8988T (cell line): ENCODE measurements around the gene B3GALT4.
"Not testable (repeated sequence)": the region's sequence is repeated elsewhere in the genome, so short reads cannot be mapped to it uniquely, and the experiment has no call there.

Experiments
- DNase-seq: peaks from one replicate; pipeline ENCODE4 v3.0.0; 2011

The B3GALT4 gene, protein sequence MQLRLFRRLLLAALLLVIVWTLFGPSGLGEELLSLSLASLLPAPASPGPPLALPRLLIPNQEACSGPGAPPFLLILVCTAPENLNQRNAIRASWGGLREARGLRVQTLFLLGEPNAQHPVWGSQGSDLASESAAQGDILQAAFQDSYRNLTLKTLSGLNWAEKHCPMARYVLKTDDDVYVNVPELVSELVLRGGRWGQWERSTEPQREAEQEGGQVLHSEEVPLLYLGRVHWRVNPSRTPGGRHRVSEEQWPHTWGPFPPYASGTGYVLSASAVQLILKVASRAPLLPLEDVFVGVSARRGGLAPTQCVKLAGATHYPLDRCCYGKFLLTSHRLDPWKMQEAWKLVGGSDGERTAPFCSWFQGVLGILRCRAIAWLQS

GRCh38 chr6:33276864-33277662 lies at the start of gene B3GALT4:
B3GALT4 (plus strand) TSS chr6:33277123; CDS start chr6:33277420, 297 bp downstream.
- DNase-seq: peak; percentile 84

GRCh38 chr6:33235221-33235634 lies 41.7 kb upstream of the B3GALT4 start:
- no peak for DNase-seq

DNA sequence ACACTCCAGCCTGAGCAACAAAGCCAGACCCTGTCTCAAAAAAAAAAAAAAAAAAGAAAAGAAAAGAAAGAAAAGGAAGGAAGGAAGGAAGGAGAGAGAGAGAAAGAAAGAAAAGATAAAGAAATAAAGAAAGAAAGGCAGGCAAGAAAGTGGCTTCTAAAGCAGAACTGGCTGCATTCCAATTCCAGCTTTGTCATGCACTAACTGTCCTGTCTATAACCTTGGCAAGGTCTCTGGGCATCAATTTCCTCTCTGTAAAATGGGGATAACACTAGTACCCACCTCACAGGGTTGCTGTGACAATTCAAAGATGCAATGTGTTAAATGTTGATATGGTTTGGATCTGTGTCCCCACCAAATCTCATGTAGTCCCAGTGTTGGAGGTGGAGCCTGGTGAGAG lies 40.6 kb upstream of the B3GALT4 start:
- no peak for DNase-seq

GRCh38 chr6:33236852-33237251 lies 40.1 kb upstream of the B3GALT4 start:
- DNase-seq: no peak

- no peak for DNase-seq
Observed at GRCh38 chr6:33237741-33238140, 39.2 kb upstream of the B3GALT4 start.

- no peak for DNase-seq
Observed at GRCh38 chr6:33241968-33242367, 35.0 kb upstream of the B3GALT4 start.

DNA sequence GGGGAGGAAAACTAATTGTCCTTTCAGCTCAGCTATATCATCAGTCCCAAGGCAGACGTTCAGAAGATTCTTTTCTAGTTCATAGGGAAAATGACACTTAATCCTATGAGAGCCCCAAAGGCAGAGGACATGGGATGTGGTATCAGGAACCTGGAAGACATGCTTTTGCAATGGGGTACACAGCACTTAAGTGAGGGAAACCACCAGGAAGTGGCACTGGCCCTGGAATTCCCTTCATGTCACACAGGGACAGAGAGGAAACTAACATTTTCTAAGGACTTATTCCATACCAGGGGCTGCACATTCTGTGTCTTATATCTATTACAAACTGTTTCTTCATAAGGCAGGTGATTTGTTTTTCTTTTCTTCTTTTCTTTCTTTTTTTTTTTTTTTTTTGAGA lies 33.4 kb upstream of the B3GALT4 start:
- no peak for DNase-seq

DNA sequence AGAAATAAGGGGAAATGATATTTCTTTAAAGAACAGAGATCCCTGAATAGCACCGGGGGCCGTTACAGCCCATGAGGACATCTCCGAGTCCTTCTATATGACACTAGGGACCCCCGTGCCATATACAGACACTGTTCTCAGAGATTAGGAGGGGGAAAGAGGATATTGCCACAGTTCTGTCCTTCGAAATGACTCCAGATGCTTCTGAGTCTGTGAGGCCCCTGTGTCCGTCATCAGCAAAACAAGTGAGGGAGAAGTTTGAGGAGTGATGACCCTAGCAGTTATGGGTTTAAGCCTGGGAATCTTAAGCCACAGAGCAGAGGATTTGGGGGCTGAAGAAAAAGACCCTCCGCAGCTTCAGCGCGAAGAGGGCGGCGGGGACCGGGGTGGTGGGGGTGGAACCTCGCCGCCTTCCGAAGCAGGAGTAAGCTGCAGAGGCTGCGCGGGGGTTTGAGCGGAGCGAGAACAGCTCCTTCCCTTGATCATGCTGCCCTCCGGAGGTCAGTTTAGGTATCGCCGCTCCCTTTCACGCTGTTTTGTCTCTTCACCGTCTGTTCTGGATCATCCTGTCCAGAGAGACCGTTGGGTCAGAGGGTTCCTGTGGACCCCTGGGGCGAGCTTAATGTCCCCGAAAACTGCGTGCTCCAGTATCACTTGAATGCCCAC lies 28.8 kb upstream of the B3GALT4 start:
- peak; percentile 42 for DNase-seq

- DNase-seq: no peak
Observed at GRCh38 chr6:33248643-33248931, 28.3 kb upstream of the B3GALT4 start.

DNA sequence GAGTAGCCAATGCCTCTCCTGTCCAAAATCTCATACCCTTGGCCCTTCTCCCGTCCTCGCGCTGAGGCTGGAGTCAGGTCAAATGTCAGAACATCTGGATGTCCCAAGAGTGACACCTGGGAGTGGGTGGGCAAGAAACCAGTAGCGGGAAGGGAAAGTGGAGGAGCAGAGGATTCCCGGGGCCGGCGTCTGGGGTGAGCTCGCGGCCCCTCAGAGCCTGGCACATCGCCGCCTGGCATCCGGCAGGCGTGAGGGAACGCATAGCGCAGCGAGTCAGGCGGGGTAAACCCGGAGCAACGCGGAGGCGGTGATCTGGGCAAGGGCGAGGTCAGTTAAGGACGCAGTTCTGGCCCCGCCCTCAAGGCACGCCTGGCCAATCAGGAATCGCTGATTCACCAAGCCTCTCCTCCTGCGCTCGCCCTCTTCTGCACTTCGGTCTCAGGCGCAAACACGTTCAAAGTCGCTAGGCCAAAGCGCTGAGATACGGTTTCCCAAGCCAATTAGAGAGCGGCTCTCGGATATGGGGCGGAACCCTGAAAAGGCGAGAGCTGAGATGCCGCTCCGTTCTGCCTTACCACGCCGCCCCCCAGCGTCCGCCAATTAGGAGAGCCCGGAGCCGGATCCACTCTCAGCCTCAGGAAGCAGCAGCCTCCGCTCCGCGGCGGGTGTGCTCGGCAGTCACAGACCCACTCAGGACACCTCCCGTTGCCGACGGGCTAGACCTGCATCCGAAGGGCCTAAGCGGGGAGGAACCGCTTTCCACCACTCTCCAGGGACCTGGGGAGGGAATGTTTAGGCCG lies 27.8 kb upstream of the B3GALT4 start:
- DNase-seq: peak; percentile 46

- DNase-seq: no peak
Observed at GRCh38 chr6:33249732-33250630, 26.9 kb upstream of the B3GALT4 start.

DNA sequence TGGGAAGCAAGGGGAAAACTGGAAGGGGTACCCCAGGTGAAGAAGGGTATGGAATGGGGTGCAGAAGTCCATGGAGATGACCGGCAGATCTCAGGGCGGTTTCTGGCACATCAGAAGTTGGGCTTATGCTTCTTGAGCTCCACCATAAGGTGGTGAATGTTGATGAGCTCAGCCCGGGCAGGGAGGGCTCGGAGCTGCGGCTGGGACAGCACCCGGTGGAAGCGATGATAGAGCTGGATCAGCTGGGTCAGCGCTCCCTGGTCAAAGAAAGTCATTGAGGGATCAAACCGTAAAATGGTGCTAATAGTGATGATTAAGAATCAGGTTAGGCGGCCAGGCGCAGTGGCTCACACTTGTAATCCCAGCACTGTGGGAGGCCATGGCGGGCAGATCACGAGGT lies 26.2 kb upstream of the B3GALT4 start:
- DNase-seq: no peak

DNA sequence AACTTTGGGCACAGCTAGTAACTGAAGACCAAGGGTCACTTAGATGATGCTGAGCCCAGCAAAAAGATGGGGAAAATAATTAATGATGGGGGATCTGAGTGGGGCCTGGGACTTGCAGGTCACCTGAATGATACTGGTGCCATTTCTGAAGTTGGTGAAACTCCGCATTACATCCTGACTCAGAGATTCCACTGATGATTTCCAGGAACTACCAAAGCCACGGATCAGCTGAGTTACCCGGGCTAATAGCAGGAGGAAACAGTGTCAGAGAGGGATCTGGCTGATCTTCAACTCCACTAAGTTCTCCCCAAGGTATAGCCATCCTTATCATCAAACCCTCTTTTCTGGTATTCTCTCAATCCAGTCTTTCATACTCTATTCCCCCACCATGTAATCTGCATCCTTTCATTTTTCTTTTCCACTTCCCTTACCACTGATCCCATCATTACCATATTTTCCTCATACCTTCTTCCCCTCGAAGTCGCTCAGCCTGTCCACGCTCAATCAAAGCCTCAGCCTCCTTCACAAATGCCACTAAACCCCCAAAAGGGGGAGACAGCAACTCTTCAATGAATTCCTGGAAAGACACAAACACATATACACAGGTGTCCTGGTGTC lies 25.4 kb upstream of the B3GALT4 start:
- no peak for DNase-seq

DNA sequence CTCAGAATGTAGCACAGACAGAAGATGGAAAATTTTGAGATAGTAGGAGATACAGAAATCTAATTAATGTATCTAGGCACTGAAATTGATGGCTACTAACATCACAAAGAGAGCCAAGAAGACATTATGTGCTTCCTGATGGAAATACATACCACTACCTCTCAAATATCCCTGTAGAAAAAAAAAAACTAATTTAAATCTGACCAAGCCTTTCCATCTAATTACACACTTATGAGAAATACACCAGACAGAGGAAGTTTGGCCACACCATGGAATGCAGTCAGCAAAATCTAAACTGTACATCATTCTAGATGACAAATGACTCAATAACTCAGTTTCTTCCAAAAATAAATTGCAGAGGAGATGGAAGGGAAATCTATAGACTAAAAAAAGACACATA lies 24.2 kb upstream of the B3GALT4 start:
- no peak for DNase-seq

- no peak for DNase-seq
Observed at GRCh38 chr6:33254591-33254990, 22.3 kb upstream of the B3GALT4 start.

- DNase-seq: no peak
Observed at GRCh38 chr6:33259032-33259431, 17.9 kb upstream of the B3GALT4 start.

- not testable (repeated sequence) for DNase-seq
Observed at GRCh38 chr6:33262490-33262889, 14.4 kb upstream of the B3GALT4 start.

GRCh38 chr6:33264015-33264414 lies 12.9 kb upstream of the B3GALT4 start:
- DNase-seq: no peak

DNA sequence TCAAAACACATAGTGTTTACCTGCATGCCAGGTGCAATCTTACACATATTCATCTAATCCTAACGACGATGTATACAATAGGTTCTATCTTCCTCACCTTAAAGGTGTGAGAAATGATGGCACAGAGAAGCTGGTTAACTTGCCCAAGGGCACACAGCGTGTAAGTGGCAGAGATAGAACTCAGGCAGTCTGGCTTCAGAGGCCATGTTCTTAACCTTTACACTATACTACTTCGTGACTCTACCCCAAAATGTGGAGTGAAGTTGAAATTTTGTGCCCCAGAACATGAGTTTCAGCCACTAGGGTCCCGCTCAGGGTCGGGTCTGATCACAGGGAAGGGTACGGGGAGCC lies 5.8 kb upstream of the B3GALT4 start:
- no peak for DNase-seq

DNA sequence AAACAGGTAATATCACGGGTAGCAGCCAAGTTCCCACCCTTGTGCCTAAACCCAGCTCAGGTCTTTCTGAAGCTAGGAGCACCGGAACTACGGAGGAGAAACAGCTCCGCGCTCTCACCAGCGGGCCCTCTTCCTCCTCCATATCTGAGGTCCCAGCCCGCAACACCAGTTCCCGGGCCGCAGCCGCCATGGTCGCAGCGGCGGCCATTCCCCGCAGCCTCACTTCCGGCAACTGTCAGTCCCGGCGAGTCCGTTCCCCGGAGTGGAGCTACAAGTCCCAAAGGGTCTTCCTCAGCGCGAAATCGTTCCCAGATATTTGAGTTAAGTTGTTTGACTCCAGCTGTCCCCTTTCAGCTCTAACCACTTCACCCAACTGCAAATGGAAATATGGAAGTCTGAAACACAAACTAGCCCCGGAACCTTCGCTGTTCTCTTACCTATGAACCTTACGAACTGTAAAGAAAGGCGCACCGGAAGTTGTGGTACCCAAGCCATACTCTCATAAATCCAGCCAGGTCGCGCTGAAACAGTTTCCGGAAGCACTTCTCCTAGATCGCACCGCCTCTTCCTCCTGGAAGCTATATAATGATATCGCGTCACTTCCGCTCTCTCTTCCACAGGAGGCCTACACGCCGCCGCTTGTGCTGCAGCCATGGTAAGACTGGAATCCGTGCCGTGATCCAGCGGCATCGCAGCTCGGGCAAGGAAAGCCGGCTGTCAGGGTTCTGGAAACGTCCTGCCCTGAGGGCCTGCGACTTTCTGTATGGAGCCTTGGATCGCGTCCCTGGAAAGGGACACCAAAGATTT lies 5.3 kb upstream of the B3GALT4 start, which contains the start of the genes RPS18 and VPS52:
RPS18 (plus strand) TSS at position 608 of the 807 bp plus-strand sequence; CDS start at position 653, 45 bp downstream.
VPS52 (minus strand) TSS at position 409 of the 807 bp plus-strand sequence; CDS start at position 208, 201 bp downstream.
- DNase-seq: no peak
